GM21381 (cell line): Measurements from ENCODE around the gene MISP.
A peak's percentile ranks its signal among the peaks of the same experiment; 100 is the strongest.

ENCODE experiments used
- ATAC-seq: cut with Tn5 transposase; IDR thresholded peaks from one replicate; pipeline ENCODE4 v1.9.1; 2021; ENCODE audit warnings: mild to moderate bottlenecking, moderate library complexity; ENCODE audit not compliant: unreplicated experiment

The MISP gene

DNA sequence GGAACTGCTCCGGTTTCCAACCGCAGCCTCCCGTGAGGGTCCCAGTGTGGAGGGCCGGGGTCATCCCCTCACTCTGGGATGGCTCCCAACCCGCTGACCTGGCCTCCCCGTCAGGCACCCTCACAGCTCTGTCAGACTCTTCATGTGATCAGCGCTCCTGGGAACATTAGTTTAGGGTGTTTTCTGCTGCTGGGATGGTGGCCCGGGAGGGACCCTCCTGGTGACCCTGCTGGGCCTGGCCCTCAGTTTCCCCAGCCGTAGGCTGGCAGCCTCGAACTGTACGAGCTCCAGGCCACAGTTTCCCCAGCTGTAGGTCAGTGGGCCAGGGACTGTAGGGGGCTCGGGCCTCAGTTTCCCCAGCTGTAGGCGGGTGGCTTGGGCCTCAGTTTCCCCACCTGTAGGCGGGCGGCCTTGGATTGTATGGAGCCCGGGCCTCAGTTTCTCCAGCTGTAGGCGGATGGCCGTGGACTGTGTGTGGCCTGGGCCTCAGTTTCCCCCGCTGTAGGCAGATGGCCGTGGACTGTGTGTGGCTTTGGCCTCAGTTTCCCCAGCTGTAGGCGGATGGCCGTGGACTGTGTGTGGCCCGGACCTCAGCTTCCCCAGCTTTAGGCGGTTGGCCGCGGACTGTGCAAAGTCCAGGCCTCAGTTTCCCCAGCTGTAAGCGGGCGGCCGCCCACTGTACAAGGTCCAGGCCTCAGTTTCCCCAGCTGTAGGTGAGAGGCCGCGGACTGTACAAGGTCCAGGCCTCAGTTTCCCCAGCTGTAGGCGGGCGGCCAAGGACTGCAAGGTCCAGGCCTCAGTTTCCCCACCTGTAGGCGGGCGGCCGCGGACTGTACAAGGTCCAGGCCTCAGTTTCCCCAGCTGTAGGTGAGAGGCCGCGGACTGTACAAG, 45.0 kb downstream of the MISP start:
- no peak for ATAC-seq

DNA sequence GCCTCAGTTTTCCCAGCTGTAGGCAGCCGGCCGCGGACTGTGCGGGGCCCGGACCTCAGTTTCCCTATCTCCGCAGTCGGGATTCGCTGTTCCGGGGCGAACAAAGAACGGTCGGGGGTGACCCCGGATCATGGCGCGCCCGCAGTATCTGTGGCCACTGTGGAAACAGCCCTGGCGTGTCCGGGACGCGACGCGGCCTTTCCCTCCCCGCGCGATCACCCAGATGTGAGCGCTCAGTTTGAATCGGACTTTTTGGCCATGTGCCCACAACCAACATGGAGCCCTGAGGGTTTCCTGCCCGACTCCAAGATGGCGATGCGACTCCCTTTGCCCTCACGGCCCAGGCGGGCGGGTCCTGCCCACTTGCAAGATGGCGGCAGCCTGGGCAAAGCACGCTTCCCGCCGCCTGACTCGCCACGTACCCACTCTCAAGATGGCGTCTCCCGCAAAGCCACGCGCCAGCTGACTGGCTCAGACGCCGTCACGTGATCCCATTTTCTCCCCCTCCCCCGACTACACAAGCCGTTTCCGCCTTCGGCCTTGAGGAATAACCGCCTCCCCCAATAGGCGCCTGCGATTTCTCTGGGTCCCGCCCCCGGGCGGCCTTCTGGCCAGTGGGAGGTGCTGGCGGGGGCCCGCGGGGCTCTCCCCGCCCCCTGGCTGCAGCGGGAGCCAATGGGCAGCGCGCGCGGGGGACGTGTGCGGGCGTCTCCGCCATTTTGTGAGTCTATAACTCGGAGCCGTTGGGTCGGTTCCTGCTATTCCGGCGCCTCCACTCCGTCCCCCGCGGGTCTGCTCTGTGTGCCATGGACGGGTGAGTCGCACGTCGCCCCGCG, 46.0 kb downstream of the MISP start, which contains the start of gene PTBP1:
TSS of gene PTBP1 (plus strand) at position 761 of the 836 bp plus-strand sequence. CDS start at position 807, 46 bp downstream.
- ATAC-seq: peak; percentile 74

DNA sequence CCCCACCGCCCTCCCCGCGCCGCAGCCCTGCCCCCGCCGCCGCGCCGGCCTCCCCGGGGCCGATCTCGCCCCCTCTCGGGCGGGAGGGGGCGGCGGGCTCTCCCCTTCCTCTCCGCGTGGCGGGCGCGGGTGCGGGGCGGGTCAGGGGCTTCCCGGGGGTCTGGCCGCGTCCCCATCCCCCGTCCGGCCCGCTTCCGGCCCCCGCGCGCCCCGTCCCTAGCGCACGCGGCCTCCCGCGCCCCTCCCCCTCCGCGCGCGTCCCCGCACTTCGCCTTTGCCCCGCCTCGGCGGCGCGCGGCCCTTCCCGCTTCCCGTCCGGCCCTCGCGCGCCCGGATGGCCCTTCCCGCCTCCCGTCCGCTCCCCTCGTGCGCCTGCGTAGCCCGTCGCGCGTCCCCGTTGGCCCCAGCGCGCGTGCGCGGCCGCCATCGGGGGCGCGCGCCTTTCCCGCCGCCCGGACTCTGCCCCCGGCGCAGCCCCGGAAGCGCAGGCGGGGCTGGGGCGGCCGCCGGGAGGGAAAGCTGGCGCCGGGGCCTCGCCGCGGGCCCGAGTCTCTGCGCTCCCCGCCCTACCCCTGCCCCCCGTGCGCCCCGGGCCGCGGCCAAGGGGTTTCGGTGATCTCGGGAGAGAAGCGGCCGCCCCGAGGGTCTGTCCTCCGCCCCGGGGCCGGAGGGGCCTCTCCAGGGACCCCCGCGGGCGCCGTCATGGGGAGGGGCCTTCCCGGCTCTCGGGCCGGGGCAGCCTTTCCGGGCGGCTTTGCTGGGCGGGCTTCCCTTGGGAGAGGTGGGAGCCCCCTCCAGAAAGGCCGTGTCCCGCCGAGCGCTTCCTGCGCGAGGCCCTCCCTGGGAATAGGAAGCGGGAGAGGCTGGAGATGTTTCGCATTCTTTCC, 46.9 kb downstream of the MISP start:
- peak; percentile 40 for ATAC-seq

DNA sequence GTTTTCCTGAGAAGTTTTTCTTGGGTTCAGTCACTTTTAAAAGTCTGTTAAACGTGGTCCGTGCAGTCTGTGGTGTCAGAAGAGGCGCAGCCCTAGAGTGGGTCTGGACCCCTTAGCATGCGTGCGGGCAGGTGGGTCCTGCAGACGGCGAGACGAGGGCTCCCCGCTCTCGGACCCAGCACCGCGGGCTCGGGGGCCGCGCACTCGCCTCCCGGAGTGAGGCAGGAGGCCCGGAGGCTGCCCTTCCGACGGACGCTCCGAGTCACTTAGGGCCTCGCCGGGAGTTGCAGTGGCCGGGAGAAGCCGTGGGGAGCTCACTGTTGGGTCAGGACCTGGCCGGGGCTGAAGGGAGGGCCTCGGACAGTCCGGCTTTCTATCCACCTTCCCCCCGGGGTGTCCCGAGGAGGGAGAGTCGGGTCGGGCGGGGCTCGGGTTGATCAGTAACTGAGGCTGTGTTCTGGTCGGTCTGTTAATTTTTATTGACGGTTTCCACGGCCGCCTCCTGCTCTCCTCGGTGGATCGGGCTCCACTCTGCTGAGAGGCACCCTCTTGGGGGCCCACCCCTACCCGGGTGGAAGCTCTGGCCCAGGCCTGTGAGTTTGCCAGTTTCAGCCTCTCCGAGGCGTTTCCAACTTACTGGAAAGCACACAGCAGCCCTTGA, 47.6 kb downstream of the MISP start:
- ATAC-seq: no peak

DNA sequence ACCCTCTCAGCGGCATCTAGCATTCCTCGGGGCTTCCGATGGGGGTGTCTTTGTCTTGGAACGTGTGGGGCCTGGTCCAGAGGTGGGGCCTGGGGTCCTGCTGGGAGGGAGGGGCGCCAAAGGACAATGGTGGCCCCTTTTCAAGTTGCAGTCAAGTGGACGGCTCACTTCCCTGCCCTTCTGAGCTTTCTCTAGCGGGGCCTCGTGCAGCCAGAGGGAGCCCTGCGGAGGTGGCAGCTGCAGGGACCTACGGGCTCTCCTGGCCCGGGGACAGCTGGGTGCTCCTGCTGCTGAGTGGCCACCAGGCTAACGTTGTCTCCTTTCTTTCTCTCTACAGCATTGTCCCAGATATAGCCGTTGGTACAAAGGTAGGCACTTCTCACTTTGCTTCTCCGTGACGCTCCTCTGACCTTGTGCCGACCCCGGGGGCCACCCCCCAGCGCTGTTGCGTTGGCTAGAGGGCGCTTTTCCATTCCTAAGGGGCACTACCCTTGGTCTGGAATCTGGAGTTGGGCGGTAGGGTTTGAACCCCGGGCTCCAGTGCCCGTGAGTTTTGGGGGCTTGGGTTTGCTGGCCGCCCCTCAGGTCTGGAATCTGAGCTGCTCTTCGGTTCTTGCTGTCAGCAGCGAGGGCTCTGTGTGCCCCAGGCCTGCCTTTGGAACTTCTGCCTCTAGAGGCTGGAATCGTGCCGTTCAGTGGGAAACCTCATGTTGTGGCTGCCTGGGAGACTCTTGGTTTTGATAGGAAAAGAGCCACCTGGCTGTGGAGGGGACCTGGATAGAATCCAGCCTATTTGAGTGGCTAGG, 48.4 kb downstream of the MISP start:
- no peak for ATAC-seq

DNA sequence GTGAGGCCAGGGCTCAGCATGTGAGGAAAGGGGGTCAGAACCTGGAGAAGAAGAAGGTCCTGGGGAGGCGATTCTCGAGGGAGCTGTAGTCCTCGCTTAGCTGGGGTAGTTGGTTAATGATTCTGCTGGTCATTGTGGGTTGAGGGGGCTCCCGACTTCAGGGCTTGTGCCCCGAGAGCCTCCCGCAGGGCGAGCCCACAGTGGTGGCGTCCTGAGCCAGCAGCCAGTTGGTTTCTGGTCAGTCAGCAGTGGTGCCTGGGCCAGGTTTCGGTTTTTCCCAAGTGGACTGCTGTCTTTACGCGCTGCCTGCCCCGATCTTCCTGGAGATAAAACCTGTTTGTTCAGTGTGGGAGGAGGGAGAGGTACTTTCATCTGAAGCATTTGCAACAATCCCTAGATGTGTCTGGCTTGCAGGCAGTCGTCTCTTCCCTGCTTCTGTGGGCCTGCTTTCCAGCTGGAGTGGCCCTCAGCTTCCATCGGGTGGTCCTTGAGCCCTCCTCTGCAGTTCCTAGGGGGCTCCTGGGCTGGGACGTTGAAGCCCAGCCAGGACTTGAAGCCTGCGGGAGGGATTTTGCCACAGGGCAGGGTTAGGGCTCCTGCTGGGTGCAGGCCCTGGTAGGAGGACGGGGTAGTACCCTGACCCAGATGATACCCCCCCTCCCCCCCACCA, 49.6 kb downstream of the MISP start:
- no peak for ATAC-seq

DNA sequence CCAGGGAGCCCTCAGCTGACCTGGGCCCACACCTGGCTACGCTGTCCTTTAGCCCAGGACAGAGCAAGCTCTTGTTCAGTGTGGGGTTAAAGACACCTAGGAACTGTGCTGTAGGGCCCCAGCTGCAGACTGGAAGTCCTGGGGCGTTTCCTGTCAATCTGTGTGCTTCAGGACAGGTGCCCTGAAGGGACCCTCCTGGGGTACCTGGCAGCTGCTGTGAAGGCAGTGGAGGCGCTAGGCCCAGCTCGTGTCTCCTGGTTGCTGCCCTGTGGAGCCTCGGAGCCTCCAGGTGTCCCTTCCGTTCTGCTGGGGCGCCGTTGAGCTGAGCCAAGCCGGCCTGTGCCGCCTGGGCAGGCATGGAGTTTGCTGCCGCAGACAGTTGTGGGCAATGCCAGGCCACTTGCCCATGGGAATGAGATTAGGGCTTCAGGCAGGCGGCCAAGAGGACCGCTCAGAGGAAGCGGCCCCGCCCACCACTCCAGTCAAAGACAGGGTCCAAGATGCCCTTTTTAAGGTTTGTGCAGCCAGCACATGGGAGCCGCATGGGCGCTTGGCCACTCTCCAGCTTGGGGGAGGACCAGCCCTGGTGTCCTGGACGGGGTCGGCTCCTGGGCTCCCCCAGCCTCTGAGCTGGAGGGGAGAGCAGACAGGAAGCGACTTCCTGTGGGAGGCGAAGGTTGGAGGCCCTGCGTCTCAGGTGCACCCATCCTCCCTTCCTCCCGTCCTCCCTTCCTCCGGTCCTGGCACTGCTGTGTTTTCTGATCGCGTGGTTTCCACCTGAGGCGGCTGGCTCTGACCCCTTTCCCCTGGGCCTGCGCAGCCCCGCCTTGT, 50.3 kb downstream of the MISP start:
- no peak for ATAC-seq

DNA sequence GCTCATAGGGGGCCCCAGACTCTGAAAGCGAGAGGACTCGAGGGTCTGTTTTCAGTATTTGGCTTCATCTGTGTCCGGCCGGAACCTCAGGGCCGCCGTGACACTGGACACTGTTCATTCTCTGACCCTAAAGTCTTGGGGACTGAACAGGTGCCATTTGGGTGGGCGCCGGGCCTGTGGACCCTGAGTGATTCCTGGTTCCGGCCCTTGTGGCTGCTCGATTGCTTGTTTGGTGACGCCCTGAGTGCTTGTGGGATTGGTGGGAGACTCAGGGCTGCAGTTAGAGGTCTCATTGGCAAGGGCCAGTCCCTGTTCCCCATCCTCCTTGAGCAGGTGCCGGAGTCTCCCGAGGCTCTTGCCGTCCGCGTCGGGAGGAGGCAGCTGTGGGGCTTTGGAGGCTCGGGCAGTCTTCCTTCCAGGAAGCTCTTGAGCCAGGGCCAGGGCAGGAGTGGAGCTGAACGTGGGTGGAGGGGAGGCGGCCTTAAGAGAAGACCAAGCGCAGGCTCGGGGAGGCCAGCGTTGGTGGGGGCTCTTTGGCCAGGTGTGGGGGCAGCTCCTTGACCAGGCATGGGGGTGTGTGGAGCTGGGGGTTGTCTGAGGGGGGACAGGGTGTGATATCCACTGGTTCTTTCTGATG, 51.1 kb downstream of the MISP start:
- ATAC-seq: no peak

DNA sequence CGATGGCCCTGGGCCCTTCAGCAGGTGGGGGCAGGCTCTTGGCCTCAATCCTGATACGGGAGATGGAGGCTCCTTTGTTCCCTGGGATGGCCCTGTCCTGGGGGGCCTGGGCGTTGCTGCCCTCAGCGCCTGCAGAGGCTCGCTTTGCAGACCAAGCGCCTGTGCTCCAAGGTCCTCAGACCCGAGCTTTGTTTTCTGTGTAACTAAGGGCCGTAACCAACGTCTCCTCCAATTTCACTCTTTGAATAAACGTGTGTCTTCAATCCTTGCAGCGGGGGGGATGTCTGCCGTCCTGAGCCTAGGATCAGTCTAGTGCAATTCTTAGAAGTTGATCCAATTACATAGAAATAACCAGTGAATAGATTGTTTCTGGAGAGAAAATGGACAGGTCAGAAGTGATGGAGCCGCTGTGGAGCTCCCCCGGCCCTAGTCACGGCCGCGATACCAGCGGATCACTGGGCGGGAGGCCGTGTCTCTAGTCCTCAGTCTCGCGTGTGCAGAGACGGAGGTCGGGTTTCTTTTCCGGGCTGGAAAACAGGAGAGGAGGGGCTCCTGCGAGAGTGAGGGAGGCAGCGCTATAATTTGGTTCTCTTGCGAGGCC, 51.7 kb downstream of the MISP start:
- ATAC-seq: no peak

DNA sequence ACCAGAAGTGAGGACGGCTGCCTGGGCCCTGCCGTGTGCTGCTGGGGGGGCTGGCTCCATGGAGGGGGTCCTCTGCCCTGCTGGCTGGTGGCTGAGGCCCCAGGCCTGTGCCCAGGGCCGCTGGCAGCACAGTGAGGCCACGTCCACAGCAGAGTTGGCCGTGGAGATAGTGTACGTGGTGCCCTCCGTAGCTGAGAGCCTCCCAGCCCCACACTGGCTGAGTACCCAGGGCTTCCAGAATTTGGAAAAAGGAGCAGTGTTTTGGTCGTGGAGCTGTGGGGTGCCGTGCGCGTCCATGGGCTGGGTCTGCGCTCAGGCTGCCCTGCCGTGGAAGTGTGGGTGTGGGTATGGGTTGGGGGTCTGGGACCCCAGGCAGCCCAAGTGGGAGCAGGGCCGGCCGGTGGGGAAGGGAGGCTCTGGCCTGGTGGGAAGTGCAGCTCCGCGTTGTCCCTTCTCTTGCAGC, 52.2 kb downstream of the MISP start:
- ATAC-seq: no peak

DNA sequence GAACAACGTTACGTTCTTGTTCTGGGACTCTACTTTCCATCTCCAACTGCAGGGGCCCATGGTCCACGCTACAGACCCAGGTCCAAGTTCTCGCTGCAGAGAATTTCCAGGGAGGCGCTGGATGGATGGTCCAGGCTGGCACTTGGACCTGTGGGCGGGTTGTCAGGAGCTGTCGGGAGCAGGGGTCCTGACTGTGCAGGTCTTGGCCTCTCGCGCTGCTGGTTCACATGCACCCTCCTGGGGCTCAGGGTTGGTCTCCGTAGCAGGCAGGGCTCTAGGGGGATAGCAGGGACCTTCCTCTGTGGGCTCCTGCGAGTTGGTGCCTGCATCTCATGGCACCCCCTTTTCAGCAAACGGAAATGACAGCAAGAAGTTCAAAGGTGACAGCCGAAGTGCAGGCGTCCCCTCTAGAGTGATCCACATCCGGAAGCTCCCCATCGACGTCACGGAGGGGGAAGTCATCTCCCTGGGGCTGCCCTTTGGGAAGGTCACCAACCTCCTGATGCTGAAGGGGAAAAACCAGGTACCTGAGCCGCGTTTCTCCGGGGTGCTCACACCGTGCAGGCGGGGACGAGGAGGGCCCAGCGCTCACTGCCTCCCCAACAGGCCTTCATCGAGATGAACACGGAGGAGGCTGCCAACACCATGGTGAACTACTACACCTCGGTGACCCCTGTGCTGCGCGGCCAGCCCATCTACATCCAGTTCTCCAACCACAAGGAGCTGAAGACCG, 52.9 kb downstream of the MISP start:
- no peak for ATAC-seq

DNA sequence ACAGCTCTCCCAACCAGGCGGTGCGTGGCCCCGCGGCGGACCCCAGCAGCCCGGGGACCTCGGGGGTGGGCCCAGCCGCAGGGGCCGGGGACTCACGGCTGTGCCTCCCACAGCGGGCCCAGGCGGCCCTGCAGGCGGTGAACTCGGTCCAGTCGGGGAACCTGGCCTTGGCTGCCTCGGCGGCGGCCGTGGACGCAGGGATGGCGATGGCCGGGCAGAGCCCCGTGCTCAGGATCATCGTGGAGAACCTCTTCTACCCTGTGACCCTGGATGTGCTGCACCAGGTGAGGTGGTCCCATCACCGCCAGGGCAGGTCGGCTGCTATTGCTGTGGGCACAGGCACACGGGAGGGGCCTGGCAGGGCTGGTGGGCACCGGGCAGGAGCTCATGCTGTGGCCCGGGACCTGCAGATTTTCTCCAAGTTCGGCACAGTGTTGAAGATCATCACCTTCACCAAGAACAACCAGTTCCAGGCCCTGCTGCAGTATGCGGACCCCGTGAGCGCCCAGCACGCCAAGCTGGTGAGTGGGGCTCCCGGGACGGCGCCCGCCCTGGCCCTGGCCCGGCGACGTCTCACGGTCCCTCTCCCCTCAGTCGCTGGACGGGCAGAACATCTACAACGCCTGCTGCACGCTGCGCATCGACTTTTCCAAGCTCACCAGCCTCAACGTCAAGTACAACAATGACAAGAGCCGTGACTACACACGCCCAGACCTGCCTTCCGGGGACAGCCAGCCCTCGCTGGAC, 53.7 kb downstream of the MISP start:
- no peak for ATAC-seq

DNA sequence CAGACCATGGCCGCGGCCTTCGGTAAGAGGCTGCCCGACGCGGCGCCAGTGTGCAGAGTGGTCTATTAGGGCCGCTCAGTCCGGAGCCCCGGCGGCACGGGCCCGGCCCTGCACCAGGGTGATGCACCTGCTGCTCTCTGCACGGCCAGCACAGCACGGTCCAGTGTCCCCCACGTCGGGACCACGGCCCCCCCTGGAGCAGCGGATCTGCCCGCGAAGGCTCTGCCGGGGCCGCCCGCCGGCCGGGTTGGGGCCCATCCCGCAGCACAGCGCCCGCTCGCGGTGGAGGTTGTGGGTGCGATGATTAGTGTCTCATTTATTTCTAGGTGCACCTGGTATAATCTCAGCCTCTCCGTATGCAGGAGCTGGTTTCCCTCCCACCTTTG, 54.2 kb downstream of the MISP start:
- ATAC-seq: no peak

DNA sequence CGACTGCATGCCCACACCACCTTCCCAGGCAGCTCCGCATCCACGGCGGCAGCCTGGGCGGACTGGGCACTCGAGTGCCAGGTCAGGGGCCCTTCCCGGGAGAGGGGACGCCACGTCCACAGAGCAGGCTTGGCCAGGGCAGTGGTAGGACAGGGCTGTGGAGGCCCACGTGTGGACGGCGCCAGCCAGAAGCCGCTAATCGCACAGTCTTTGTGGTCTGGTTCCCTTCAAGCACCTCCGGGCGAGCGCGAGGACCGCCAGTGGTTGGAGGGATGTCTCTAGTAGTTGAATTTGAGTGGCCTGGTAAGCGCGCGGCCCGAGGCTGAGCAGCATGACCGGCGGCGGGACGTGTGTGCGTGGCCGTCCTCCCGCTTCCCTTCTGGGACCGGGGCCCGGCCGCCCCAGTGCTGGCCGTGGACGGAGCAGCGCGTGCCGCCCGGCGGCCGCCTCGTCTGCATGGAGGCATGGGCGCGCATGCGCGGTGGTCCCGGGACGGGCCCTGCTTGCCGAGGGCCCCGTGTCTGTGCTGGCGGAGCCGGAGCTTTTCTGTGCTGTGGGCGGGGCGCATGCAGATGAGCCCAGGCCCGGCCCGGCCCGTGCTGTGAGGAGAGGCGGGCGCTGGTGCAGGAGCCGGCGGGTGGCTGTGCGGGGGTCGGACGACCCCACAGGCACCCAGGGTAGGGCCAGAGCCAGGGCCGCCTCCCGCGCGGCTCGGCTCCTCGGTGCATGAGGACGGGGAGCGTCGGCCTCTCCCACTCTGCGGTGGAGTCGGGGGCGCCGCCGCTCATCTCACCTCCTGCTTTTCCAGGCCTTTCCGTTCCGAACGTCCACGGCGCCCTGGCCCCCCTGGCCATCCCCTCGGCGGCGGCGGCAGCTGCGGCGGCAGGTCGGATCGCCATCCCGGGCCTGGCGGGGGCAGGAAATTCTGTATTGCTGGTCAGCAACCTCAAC, 55.0 kb downstream of the MISP start:
- ATAC-seq: no peak
